ENCODE measurements around the gene MYO1D.

- TF ChIP-seq CTCF (IDR thresholded peaks at IDR 0.05) = no peak
- no peak for TF ChIP-seq POLR2A (IDR thresholded peaks at IDR 0.05)
These were observed 124.0 kb downstream of the MYO1D start for GRCh38 chr17:32752934-32753333.
